Ovary (tissue), 9 donors: ENCODE data around the gene PPM1H. TPM values are rescaled to one million over a fixed set of nuclear protein-coding genes. Genes with fewer than 3 reads are reported as not detected.

Experiments
- DNase-seq, 5 donors: peaks; one replicate each; pipeline ENCODE4 v3.0.0-alpha.2; 2019 to 2020
- H3K27ac ChIP-seq, 2 donors: fragments of 200-600 bp; one replicate each; pipeline versions ENCODE4 v1.5.1 to v1.8.0; 2019 to 2022
- H3K27me3 ChIP-seq: fragments of 200-600 bp; one replicate; pipeline ENCODE4 v1.8.0; 2022
- H3K36me3 ChIP-seq: fragments of 200-600 bp; sonication (generic); one replicate; pipeline ENCODE4 v1.5.1; 2019
- H3K4me1 ChIP-seq: one replicate; pipeline ENCODE4 v1.8.1; 2013; ENCODE audit warnings: mild to moderate bottlenecking, moderate library complexity; ENCODE audit not compliant: insufficient read depth
- H3K4me3 ChIP-seq: fragments of 200-600 bp; sonication (generic); one replicate; pipeline ENCODE4 v1.5.1; 2017
- H3K9me3 ChIP-seq, 2 donors: fragments of 200-600 bp in 1 of 2; sonication (generic) in 1 of 2; one replicate each; pipeline versions ENCODE4 v1.5.1 to v1.8.1; 2013 to 2019; ENCODE audit warnings: mild to moderate bottlenecking in 1 of 2, moderate library complexity in 1 of 2
- EP300 ChIP-seq: sonication (generic); formaldehyde crosslinking; IDR thresholded peaks from one replicate; pipeline ENCODE4 v1.6.1; 2017; ENCODE audit warnings: antibody characterized with exemption
- POLR2A ChIP-seq: fragments of 450-650 bp; IDR thresholded peaks from one replicate; pipeline ENCODE4 v1.6.1; 2017; ENCODE audit warnings: antibody characterized with exemption, mild to moderate bottlenecking, moderate library complexity
- WGBS, 3 donors: extraction: QIAGEN DNeasy Blood & Tissue Kit in 1 of 3; methylation state at CpG; one replicate each; pipeline versions ENCODE4 v1.1.5 to v1.1.7; 2013 to 2017; 5-methylcytosine and 5-hydroxymethylcytosine counted together
- intact Hi-C, 4 donors: fragments of 100-400 bp; cut with DNase I; formaldehyde crosslinking; loops; one replicate each; pipeline versions ENCODE4 v1.11.0 to v1.15.1; 2022 to 2023
- polyA plus RNA-seq, 2 donors: library from polyadenylated mRNA; stranded (reverse); fragments of 200-250 nt in 1 of 2; fragments of 350-450 nt in 1 of 2; fragmentation: Illumina TruSeq in 1 of 2; extraction: RNeasy Lipid Tissue Mini Kit (QIAGEN cat#74804) in 1 of 2; gene quantifications; one replicate each; pipeline ENCODE4 v1.2.3, GENCODE V29; 2013 to 2014
- total RNA-seq, 7 donors: library from RNA; depleted of rRNA in 2 of 7; stranded (reverse); fragments of >200 nt in 2 of 7; fragmentation: NEBNext Ultra II Directional in 3 of 7; extraction: Animal tissue kit (Norgen Biotek cat#: 25700) in 3 of 7; gene quantifications; one replicate each; pipeline versions ENCODE4 v1.1.0 to v1.2.4, GENCODE V29; 2016 to 2023
- TF ChIP-seq, protein P1 (sequence below), 3 donors: fragments of 450-650 bp in 2 of 3; fragments of 200-600 bp in 1 of 3; IDR thresholded peaks; one replicate each; pipeline versions ENCODE4 v1.5.1 to v1.8.0; 2016 to 2022; ENCODE audit warnings: antibody characterized with exemption in 3 of 3, mild to moderate bottlenecking in 1 of 3
- donor health status: DM: no; HTN: no; CAD: no; lungs with moderate emphysema.
- donor health status: DM: no; HTN: no; CAD: no.
- donor health status: Bipolar disorder and iron deficiency.
- donor health status: DM: yes; HTN: yes; CAD: no.
- donor health status: DM: no; HTN: no; CAD: no.
- donor health status: DM: yes; HTN: yes; CAD: no.

Gene PPM1H
- total and polyA plus RNA-seq, 9 donors: 1.6 to 45.4 (median 12.0) TPM

GRCh38 chr12:62602255-62603060 lies 332.5 kb downstream of the PPM1H start:
- H3K4me1 ChIP-seq: peaks cover 1% of the 10 kb centered on the region
- no peaks in the 10 kb centered on the region for H3K36me3 ChIP-seq
- intact Hi-C loops: loop anchor here in 3 of 4 donors (5.0 to 10.0 kb wide), 2 partner anchors 192 to 195 kb away; no protein-coding TSS in a partner anchor
- H3K4me3 ChIP-seq: peak overlapping the region; percentile 54
- no peaks in the 10 kb centered on the region for H3K9me3 ChIP-seq
- H3K27me3 ChIP-seq: no peaks in the 10 kb centered on the region
- TF ChIP-seq POLR2A (peak; percentile 55), EP300 (no peak)
- TF ChIP-seq, protein P1, sequence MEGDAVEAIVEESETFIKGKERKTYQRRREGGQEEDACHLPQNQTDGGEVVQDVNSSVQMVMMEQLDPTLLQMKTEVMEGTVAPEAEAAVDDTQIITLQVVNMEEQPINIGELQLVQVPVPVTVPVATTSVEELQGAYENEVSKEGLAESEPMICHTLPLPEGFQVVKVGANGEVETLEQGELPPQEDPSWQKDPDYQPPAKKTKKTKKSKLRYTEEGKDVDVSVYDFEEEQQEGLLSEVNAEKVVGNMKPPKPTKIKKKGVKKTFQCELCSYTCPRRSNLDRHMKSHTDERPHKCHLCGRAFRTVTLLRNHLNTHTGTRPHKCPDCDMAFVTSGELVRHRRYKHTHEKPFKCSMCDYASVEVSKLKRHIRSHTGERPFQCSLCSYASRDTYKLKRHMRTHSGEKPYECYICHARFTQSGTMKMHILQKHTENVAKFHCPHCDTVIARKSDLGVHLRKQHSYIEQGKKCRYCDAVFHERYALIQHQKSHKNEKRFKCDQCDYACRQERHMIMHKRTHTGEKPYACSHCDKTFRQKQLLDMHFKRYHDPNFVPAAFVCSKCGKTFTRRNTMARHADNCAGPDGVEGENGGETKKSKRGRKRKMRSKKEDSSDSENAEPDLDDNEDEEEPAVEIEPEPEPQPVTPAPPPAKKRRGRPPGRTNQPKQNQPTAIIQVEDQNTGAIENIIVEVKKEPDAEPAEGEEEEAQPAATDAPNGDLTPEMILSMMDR (IDR thresholded peaks at IDR 0.05): peak in 1 of 3 donors; percentile 9
- peak; percentile 88 to 91 (median 89) for DNase-seq
- H3K27ac ChIP-seq: peak overlapping the region; percentile 98 to 100
- WGBS, 3 donors: 0 to 1% (median 1%) methylated on average over 66 of the region's 66 CpGs

DNA sequence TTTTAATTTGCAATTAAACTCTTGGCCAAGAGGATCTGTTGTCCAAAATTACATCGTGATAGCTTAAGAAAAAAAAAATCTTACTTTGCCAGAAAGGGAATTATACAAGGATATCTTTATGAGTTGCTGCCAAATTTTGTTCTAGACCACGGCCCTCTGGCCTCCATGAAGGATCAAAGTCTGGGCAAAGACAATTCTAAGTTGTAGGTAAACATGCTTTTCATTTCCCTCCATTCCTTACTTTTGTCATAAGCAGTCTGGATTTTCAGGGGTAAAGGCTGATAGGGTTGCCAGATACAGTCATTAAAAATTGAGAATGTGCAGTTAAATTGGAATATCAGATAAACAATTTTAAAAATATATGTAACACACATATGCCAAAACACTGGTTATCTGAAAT lies 333.2 kb downstream of the PPM1H start:
- 6 to 16% (median 6%) methylated on average over 2 of the region's 2 CpGs for WGBS, 3 donors
- Histone ChIP-seq H3K27me3 (no peaks in the 10 kb centered on the region), H3K4me1 (peaks cover 1% of the 10 kb centered on the region), H3K9me3 (no peaks in the 10 kb centered on the region), H3K4me3 (peak overlapping the region; percentile 54), H3K27ac (peak overlapping the region; percentile 98 to 100), H3K36me3 (no peaks in the 10 kb centered on the region)
- intact Hi-C loops: loop anchor here in 3 of 4 donors (5.0 to 10.0 kb wide), 2 partner anchors 193 to 196 kb away; no protein-coding TSS in a partner anchor
- TF ChIP-seq, protein P1 (IDR thresholded peaks at IDR 0.05): no peak
- DNase-seq: no peak

DNA sequence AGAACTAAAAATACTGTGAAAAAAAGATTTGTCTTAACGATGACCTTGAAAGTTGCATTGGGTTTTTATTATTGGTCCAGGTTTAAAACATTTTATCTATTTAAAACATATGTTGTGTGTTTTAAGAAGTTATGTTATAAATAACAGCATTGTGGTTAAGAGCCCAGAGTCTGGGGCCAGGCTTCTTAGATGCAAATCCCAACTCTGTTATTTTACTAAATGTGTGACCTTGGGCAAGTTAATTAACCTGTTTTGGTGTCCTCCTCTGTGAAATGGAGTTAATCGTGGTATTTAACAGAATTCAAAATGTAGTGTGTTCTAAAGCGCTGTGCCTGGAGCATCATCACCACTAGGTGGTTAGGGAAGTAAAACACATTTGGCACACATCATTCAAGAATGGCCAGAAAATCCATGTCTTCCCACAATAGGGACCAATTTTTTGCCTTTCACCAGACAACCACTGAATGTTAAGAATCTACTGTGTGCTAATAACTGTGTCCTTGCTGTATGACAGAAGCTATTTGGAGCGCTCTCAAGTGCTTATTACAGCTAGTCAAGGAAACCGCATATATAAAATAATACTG lies 335.0 kb downstream of the PPM1H start:
- intact Hi-C loops: loop anchor here in 3 of 4 donors (5.0 to 10.0 kb wide), 3 partner anchors 195 to 465 kb away; no protein-coding TSS in a partner anchor
- WGBS, 3 donors: 57 to 67% (median 61%) methylated on average over 5 of the region's 5 CpGs

GRCh38 chr12:62598846-62599245 lies 336.1 kb downstream of the PPM1H start:
- Histone ChIP-seq H3K4me3 (no peak overlapping the region), H3K4me1 (peaks cover 1% of the 10 kb centered on the region), H3K27me3 (no peaks in the 10 kb centered on the region), H3K9me3 (no peaks in the 10 kb centered on the region), H3K36me3 (no peaks in the 10 kb centered on the region), H3K27ac (no peak overlapping the region)
- 91 to 94% (median 93%) methylated on average over 3 of the region's 3 CpGs for WGBS, 3 donors
- DNase-seq: no peak
- intact Hi-C loops: loop anchor here in 1 of 4 donors (10.0 kb wide), 1 partner anchor 466 kb away; no protein-coding TSS in a partner anchor
- no peak for TF ChIP-seq EP300
- no peak for TF ChIP-seq POLR2A
- TF ChIP-seq, protein P1 (IDR thresholded peaks at IDR 0.05): no peak

More for the DNA sequence above, 335.0 kb downstream of the PPM1H start:
- peaks cover 1% of the 10 kb centered on the region for H3K4me1 ChIP-seq
- no peak for DNase-seq
- no peaks in the 10 kb centered on the region for H3K9me3 ChIP-seq
- no peaks in the 10 kb centered on the region for H3K36me3 ChIP-seq
- no peak overlapping the region for H3K27ac ChIP-seq
- no peaks in the 10 kb centered on the region for H3K27me3 ChIP-seq
- no peak overlapping the region for H3K4me3 ChIP-seq
- TF ChIP-seq POLR2A (no peak), EP300 (no peak)
- TF ChIP-seq, protein P1 (IDR thresholded peaks at IDR 0.05): no peak
